Activated effector memory CD4-positive, alpha-beta T cell treated with Interleukin-2 at 50 U/mL for 16 hours (primary cell): Measurements from ENCODE around the gene CCDC92.
A peak's percentile ranks its signal among the peaks of the same experiment; 100 is the strongest.

Experiments used
- DNase-seq: peaks from one replicate; pipeline ENCODE4 v3.0.0-alpha.2; 2020

The CCDC92 gene

GRCh38 chr12:123971770-123972456, 718 bp downstream of the CCDC92 start:
- DNase-seq, result peak; percentile 24

- DNase-seq, result no peak
Observed at GRCh38 chr12:123971449-123971769, 1.2 kb downstream of the CCDC92 start.

GRCh38 chr12:123967121-123967586, 5.5 kb downstream of the CCDC92 start:
- no peak for DNase-seq

GRCh38 chr12:123966596-123966995, 6.0 kb downstream of the CCDC92 start:
- no peak for DNase-seq

- no peak for DNase-seq
Observed at GRCh38 chr12:123965382-123965781, 7.2 kb downstream of the CCDC92 start.

- DNase-seq, result no peak
Observed at GRCh38 chr12:123963821-123964220, 8.8 kb downstream of the CCDC92 start.

- DNase-seq, result no peak
Observed at GRCh38 chr12:123962513-123962912, 10.1 kb downstream of the CCDC92 start.

GRCh38 chr12:123961585-123962345, 10.9 kb downstream of the CCDC92 start:
- DNase-seq, result no peak

- no peak for DNase-seq
Observed at GRCh38 chr12:123960856-123961255, 11.8 kb downstream of the CCDC92 start.

GRCh38 chr12:123960029-123960735, 12.4 kb downstream of the CCDC92 start:
- DNase-seq, result no peak

GRCh38 chr12:123958876-123959275, 13.8 kb downstream of the CCDC92 start:
- DNase-seq, result no peak

- DNase-seq, result no peak
Observed at GRCh38 chr12:123958462-123958861, 14.2 kb downstream of the CCDC92 start.

GRCh38 chr12:123957196-123957595, 15.4 kb downstream of the CCDC92 start:
- no peak for DNase-seq

GRCh38 chr12:123956249-123956648, 16.4 kb downstream of the CCDC92 start:
- no peak for DNase-seq

- no peak for DNase-seq
Observed at GRCh38 chr12:123954647-123955350, 17.8 kb downstream of the CCDC92 start.

GRCh38 chr12:123952037-123952436, 20.6 kb downstream of the CCDC92 start:
- DNase-seq, result no peak

GRCh38 chr12:123951467-123951866, 21.2 kb downstream of the CCDC92 start:
- DNase-seq, result no peak

GRCh38 chr12:123950476-123951349, 21.9 kb downstream of the CCDC92 start:
- DNase-seq, result no peak

- no peak for DNase-seq
Observed at GRCh38 chr12:123949770-123950165, 22.9 kb downstream of the CCDC92 start.

GRCh38 chr12:123948796-123949769, 23.5 kb downstream of the CCDC92 start:
- no peak for DNase-seq

GRCh38 chr12:123948401-123948795, 24.2 kb downstream of the CCDC92 start:
- no peak for DNase-seq
